Measurements from ENCODE around the gene TMEM121.

GRCh38 chr14:105577314-105577861 is 51.0 kb downstream of the TMEM121 start:
- TF ChIP-seq MAX (IDR thresholded peaks at IDR 0.05) = no peak
- TF ChIP-seq REST (IDR thresholded peaks at IDR 0.05; ENCODE audit: low read depth) = no peak
- no peak for TF ChIP-seq TAF1 (IDR thresholded peaks at IDR 0.05; ENCODE audit: low read depth)
- no peak for TF ChIP-seq RAD21 (IDR thresholded peaks at IDR 0.05; ENCODE audit: low read depth)
- TF ChIP-seq FOXM1 (IDR thresholded peaks at IDR 0.05; ENCODE audit: borderline replicate concordance, low read depth) = no peak
- no peak for TF ChIP-seq CEBPB (IDR thresholded peaks at IDR 0.05)
- TF ChIP-seq EGR1 (IDR thresholded peaks at IDR 0.05) = no peak
- no peak for TF ChIP-seq YY1 (IDR thresholded peaks at IDR 0.05; ENCODE audit: low read depth)
- no peak for TF ChIP-seq TCF12 (IDR thresholded peaks at IDR 0.05; ENCODE audit: low read depth)

Data from Ishikawa (cell line).